DMS 273 (cell line): Measurements from ENCODE around the gene CFAP45.
"Not testable (repeated sequence)": the region's sequence is repeated elsewhere in the genome, so short reads cannot be mapped to it uniquely, and the experiment has no call there.

Experiments
- DNase-seq: peaks from one replicate; lab custom pipeline; 2025; ENCODE audit not compliant: unreplicated experiment; lab: John Stamatoyannopoulos, UW

The CFAP45 gene

DNA sequence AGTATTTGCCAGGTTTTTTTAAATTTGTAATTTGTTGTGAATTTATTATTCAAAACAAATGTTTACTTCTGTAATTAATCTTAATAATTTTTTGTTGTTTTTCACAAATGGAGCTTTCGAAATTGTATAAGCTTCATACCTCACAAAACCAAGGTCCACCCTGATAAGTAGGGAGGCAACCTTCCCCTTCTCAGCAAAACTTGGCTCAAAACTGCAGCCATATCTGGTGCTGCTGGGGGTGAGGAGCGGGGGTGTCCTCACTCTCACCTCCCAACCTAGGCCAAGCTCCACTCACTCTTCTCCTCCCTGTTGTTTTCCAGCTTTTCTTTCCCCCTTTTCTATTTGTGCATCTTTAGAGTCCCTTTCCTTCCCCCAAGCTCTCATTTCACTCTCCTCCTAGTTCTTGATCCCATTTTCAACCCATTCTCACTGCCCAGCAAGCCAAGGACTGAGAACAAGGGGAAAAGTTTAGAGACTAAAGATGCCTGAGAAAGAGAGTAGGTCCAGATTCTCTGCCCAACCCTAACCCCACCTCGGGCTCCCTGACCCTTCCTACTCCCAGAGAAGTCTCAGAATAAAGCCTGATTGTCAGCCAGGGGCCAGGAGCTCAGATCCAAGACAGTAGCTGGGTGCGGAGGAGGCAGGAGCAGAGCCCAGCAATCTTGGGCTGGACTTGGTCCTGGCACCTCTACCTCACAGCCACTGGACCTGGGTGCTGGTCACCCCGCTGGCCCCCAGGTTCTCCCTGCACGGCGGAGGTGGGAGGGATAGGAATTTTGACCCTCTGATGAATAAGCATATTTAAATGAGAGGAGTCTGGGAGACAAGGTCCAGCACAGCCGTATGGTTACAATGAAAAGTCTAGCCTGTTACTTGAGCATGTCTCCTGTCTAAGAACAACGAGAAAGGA lies 8.3 kb upstream of the CFAP45 start:
- DNase-seq = no peak

DNA sequence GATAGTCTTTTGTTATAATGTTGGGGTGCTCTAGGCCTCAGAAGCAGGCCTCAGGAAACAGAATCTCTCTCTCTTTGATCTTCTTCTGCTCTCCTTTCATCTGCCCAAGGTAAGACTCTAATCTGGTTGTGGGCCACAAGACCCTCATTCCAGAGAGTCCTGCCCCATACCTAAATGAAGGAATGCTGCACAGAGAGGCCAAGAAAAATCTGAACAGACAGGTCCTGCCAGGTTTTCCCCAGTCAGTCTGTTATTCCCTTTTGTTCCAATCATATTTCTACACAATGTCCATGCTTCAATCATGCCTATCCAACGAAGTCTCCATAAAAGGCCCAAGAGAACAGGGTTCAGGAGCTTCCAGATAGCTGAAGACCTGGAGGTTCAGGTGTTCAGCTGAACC lies 7.0 kb upstream of the CFAP45 start:
- DNase-seq = no peak

DNA sequence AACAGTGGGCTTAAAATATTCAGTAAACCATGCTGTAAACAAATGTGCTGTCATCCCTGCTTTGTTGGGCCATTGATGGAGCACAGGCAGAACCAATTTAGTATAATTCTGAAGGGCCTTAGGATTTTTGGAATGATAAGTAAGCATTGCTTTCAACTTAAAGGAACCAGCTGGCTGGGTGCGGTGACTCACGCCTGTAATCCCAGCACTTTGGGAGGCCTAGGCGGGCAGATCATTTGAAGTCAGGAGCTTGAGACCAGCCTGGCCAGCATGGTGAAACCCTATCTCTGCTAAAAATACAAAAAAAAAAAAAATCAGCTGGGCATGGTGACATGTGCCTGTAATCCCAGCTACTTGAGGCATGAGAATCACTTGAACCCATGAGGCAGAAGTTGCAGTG lies 4.1 kb upstream of the CFAP45 start:
- not testable (repeated sequence) for DNase-seq

DNA sequence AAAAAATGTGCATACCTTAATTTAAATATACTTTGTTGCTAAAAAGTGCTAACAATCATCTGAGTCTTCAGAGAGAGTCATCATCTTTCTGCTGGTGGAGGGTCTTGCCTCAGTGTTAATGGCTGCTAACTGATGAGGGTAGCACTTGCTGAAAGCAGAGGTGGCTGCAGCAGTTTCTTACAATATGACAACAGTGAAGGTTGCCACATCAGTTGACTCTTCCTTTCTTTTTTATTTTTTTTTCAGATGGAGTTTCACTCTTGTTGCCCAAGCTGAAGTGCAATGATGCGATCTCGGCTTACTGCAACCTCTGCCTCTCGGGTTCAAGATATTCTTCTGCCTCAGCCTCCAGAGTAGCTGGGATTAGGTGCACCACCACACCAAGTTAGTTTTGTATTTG lies 2.6 kb upstream of the CFAP45 start:
- DNase-seq = no peak

DNA sequence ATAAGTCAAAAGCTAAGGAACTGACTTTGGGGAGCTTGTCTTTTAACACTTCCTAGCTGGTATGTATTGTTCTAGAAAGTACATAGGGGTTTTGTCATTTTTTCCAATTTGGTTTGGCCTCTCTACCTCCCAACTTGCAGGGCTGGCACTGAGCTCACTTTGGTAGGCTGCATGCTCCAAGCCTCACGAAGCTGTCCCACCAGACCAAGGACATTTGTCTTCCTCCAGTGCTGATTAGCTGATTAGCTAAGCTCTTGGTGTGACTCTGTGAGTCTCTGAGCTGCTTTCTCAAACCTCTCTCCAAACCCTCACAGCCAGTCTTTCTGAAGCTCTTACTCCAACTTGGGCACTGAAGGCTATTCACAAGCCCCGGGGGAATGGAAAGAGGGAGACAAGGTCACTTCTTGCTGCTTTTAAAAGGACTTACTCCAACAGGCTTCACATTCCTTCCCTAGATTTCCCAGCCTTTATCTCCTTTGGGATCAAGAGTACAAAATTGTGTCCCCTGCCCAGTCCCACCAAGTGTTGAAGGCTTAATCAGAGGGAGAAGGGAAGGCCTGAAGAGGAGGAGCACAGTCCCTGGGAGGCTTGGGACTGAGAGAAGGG lies 893 bp upstream of the CFAP45 start:
- DNase-seq = no peak

DNA sequence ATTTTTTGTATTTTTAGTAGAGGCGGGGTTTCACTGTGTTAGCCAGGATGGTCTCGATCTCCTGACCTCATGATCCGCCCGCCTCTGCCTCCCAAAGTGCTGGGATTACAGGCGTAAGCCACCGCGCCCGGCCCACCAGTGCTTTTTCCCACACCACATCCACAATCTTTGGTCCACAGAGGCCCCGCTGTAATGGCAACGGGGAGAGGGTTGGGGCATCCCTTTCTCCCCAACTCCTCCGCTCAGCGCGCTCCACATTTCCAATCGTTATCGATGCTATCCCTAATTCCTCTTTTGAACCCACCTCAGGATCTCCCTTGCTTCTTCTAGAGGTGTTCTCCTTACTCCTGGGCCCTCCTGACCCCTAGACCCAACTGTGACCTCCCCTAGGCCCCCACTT lies 331 bp downstream of the CFAP45 start:
- DNase-seq = not testable (repeated sequence)

DNA sequence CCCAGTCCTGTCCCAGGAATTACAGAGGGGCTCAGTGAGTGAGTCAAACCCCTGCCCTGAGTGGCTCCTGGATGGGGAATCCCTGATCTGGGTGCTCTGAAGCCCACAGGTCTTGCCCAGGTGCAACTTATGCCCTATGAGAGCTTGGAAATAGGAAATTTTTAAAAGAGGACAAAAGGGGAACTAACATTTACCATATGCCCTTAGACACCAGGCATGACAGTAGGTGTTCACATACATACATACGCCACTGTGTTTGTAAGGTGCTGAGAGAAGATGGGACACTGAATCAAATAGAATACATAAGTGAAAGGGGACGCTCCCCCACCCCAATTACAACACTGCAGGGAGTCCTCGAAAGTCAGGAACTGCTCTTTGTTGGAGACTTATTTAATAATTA lies 1.4 kb downstream of the CFAP45 start:
- no peak for DNase-seq

DNA sequence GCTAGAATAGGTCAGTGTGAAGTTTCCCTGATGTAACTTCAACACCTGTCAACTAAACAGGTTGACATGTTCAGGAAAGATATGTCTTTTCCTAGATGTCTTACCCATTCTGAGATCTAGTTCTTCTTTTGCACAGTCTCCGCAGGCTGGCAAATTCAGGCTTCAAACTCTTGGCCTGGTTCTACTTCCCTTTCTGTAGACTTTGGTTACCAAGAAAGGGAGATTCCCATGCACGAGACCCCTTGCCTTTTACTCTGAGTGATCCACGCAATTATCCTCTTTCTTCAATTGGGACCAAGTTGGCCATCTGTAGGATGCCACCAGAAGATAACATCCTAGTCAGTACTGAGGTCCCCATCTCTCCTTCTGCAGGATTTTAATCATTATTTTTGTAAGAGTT lies 2.0 kb downstream of the CFAP45 start:
- DNase-seq = no peak

DNA sequence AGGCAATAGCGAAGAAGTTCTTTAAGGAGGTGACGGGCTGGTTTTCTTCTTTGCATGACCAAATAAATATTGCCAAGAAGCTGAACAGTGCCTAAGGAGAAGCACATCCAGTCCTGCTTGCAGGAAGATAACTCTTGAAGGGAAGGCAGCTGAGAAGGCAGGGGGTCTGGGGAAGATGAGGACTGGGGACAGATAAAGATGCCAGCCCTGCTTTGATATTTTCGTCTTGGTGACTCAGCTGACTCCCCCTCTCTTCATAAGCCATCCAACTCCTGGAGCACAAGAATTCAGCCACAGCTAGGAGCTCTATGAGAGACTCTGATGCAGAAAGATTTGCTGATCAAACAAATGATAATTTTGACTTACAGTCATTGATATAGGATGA lies 3.4 kb downstream of the CFAP45 start:
- no peak for DNase-seq

DNA sequence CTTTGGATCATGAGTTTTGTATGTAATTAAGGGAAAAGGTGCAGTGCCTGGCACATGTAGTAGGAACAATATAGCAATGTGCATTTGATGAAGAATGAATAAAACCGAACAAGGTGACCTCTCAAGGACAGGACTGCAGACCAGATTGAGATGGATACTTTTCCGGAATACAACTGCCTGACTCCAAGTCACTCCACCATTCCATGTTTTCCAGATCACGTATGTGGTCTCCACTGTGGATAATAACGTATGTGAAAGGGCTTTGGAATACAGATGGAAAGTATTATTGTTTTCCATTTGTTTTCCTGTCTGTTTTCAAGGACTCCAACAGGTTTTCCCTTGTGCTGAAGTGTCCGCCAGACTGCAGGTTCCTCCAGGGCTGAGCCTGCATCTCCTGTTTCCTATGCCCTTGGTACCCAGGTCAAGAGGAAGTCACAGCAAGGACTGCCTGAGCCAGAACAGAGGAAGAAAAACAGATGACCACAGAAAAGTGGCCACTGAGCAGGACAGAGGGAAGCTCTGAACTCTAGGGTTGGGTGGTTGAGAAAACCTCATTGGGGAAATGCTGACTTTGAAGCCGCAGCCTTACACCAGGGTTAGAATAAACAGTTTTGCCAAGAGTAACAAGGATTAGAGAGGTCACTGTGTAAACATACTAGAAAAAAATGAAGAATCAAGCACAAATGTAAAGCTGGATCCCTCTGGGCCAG lies 4.0 kb downstream of the CFAP45 start:
- no peak for DNase-seq

DNA sequence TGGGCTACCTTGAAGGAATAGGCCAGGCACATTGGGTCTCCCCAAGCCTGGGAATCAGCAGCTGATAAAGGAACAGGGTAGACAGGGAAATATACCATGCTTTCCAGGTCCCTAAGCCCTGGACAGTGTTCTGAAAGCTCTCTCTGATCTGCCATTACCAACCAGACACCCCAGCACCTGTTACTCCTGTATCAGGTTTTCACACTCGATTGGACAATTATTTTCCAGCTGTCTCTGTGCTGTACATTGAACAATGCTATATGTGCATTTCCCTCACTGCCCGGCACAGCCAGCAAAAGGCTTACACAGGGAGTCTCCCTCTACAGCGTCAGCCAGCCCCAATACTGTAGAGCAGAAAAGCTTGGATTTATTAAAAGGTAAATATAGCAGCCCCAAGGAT lies 4.7 kb downstream of the CFAP45 start:
- no peak for DNase-seq

DNA sequence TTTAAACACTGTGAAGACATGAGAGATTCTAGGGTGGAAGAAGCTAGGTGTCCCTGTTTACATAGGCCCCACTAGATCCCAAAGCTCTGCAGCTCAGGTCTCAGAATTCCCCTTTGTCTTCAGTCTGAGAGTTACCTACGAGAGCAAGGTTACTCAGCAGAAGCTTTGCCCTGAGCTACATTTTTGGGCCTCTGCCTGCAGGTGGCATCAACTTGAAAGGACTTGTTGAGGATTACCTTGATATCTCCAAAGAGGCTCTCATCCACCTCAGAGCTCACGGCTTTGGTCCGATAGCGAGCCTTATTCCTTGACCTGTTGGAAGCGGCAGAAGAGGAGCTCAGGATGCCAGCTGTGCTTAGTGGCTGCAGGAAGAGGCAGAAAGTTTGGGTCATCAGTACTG lies 7.0 kb downstream of the CFAP45 start:
- DNase-seq = peak; percentile 29

DNA sequence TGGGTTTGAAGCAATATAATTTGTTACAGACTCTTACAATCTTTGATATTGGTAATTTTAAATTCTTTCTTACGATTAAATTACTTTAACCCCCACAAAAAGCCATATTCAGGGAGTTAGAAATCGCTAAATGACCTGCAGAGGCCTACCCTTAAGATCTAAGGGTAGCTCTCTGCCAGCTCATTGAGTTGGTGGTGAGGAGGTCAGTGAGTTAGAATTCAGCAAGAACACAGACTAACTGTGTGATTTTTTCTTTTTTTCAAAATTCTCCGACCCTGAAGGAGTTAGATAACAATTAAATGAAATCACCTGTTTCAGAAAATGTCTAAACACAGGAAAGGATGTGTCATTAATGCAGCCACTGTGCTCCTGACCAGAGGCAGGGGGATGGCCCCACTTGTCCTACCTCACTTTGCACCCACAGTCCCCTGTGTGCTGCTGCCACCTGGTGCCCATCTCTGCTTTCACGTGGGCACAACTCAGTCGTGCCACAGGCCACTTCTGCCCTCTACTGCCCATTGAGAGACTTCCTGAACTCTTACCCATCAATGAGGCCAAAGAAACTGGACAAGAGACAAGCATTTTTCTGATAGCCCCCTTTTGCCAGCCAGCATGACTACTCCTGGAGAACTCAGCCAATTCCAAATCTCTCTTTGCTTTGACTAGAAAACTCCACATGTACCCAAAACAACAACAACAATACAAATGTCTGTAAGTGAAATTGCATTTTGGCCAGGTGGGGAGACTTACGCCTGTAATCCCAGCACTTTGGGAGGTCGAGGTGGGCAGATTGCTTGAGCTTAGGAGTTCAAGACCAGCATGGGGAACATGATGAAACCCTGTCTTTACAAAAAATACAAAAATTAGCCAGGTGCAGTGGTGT lies 8.4 kb downstream of the CFAP45 start:
- DNase-seq = peak; percentile 94

DNA sequence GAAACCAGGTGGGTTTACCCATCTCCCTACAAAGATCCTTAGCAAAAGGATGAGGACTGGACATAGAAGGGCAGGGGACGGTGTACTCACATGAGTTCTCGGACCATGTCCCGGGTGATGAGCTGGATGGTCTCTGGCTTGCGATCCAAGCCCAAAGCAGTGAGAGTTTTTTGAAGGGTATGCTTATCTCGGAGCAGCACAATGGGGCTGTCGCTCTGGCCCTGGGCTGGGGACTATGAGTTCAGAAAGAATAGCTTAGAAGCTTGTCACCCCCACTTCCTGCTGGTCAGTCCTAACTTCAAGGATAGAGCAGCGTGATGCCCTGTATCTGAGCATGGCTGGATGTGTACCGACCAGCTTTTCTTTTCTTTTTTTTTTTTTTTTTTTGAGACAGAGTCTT lies 9.6 kb downstream of the CFAP45 start:
- no peak for DNase-seq

DNA sequence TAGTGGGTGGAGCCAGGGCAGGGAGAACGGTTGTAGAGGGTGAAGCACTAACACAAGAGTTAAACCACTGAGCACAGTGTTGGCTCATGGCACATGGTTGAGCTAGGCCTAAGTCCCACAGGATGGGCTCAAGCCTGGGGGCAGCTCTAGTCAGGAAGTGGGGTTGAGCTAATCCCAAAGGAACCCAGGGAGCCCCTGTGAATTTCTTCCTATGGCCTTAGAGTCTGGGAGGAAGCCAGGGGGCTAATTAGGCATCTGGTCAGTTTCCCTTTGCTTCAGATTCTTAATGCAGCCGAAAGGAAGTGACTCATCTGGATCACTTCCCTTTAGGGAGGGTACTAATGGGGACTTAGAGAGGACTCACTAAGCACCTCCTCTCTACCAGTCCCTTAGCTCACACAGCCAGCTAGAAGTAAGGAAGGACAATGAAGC lies 10.1 kb downstream of the CFAP45 start:
- peak; percentile 65 for DNase-seq

DNA sequence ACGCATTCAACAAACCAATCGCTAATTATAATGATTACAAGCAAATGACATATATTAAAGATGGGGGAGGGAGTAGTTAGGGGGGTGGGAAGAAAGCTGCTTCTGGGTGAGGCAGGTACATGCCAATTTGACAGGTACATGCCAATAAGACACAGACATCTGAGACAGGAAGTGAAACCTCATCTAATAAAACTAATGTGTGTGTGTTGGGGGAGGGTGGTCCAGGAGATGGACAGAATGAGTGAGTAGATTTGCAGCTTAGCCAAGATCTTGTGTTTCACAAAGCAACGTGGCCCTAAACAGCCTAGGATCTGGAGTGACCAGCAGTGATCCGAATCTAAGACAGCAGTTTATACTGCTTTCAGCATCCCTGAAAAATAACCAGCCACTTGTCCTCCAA lies 10.8 kb downstream of the CFAP45 start:
- no peak for DNase-seq

DNA sequence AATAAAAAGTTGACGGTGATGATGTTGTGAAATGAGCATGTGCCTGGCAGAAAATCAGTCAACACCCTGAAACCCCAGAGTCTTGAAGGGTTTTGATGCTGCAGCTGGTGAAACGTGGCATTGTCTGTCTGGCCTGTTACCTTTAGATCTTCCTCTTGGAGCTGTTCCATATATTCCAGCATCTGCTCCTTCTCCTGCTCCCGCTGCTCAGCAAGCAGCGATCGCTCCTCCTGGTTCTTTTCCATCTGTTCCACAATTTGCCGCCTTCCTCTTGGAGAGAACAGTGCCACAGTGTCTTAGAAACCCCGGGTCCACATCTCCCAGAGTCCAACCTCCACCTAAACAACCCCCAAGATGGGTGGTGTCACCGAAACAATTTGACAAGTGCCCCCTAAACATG lies 15.7 kb downstream of the CFAP45 start:
- DNase-seq = peak; percentile 63

DNA sequence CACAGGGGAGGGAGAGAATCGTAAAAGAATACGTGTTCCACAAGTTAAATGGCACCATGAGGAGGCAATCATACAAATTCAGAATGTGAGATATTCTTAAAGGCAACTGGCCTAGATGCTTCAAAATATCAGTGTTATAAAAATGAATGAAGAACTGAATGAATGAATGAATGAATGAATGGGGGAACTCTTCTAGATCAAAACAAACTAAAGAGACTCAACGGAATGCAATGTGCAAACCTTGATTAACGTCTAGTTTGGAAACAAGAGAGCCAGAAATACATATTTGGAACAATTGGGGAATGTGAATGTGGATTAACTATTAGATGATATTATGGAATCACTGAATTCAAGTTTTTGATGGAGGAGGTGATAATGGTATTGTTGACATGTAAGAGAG lies 16.8 kb downstream of the CFAP45 start:
- no peak for DNase-seq

DNA sequence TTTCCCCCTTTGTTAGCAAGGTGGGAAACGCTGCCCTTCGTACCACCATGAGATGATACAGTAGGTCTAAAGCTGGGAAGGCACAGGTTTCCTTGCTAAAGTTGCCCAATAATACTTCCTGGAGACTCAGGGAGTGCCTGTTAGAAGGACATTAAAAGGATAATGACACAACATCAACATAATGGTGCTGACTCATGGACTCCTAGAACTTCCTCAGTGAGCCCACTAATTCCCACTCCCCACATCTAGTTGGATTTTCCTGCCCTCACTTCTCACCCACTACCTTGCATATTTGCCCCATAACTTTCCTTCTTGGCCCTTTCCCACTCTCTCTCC lies 17.5 kb downstream of the CFAP45 start:
- no peak for DNase-seq

DNA sequence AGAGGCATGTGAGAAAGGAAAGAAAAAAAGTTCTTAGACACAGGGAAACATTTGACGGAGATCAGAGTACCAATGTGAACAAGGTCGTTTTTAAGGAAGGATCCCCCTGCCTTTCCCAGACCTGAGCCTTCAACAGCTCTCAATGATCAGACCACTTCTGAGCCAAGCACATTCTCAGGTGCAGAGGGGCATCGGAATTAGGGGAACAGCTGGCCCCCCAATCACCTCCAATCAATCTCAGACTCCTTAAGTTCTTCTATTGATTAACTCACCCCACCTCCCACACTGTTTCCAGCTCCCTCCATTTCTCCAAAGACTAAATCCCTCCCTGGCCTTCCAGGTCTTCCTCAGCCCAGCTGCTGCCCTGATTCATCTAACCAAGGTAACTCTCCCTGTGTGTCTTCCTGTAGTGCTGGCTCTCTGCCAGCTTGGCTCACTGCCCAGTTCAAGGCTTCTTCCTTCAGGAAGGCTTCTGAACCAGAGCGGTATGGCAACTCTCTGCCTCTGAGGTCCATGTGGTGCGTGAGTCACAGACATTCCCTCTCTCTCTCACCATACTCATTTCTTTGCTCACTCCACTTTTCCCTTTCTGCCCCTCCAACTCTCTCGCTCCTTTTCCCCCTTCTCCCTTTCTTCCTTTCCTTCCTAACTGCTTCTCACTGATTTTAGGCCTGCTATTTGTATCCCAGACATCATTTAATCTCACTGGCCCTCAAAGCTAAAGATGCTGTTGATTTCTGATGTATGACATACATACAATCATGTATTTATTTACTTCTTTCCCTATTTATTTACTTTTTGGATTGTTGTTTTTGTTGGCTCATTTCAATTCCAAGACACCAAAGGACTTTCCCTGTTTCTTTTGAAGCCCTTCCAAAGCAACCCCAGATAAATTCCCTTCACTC lies 18.1 kb downstream of the CFAP45 start:
- peak; percentile 93 for DNase-seq
